K562 (cell line): ENCODE measurements around the gene TSC22D3. TPM values are rescaled to one million over a fixed set of nuclear protein-coding genes. Genes with fewer than 3 reads are reported as not detected.

ENCODE experiments used
- ATAC-seq: fragments of 200-7000 bp; cut with Tn5 transposase; 3 replicates; pipeline ENCODE4 v1.9.1; 2020; ENCODE audit warnings: moderate library complexity
- BruUV-seq: library from RNA; stranded (reverse); fragments of 400-500 nt; replicated peaks from 2 replicates; lab custom pipeline; 2021; lab: Mats Ljungman, UMichigan
- CTCF ChIA-PET: fragments of 300-600 bp; formaldehyde crosslinking; extraction: SDS; loops from one replicate; lab custom pipeline; 2021; ENCODE audit warnings: low intra/inter-chr PET ratio; lab: Yijun Ruan, JAX
- POLR2A ChIA-PET: fragments of 300-600, 350-650 bp; sonication (Branson Sonifier 250); formaldehyde crosslinking; extraction: SDS; loops from one replicate; lab custom pipeline; 2021; ENCODE audit warnings: antibody characterized with exemption, inconsistent platforms; lab: Yijun Ruan, JAX
- DNase-seq, 4 experiments: peaks; one replicate each; pipeline versions ENCODE4 v3.0.0 to v3.0.0-alpha.2; 2011 to 2018; ENCODE audit warnings: low spot score in 3 of 4, mixed read lengths in 3 of 4; ENCODE audit errors: extremely low read depth in 1 of 4
- FAIRE-seq: peaks from 2 replicates; lab custom pipeline; 2011; peaks lifted over from hg19 to GRCh38; lab: Jason Lieb, UNC
- H2AFZ ChIP-seq: 2 replicates; pipeline ENCODE4 v1.6.0; 2011; ENCODE audit warnings: low read depth, low read length, control low read depth, inconsistent platforms
- H3K27ac ChIP-seq: fragments of 200-600 bp; 3 replicates; pipeline ENCODE4 v1.8.0; 2011; ENCODE audit warnings: low read depth, mild to moderate bottlenecking, control low read depth, inconsistent platforms, low read length, moderate library complexity, mixed read lengths; ENCODE audit errors: extremely low read depth
- H3K27me3 ChIP-seq, 2 experiments: fragments of 300-600 bp in 1 of 2; 2 replicates in 1 of 2; 3 replicates in 1 of 2; pipeline versions ENCODE4 v1.6.0 to v1.8.0; 2011; ENCODE audit warnings: inconsistent platforms in 2 of 2, low read length in 2 of 2, mild to moderate bottlenecking in 1 of 2, mixed read lengths in 1 of 2, moderate library complexity in 1 of 2; ENCODE audit not compliant: control insufficient read depth in 2 of 2, insufficient read depth in 2 of 2
- H3K36me3 ChIP-seq: fragments of 300-600 bp; 3 replicates; pipeline ENCODE4 v1.8.0; 2011; ENCODE audit warnings: mild to moderate bottlenecking, low read length, inconsistent platforms; ENCODE audit not compliant: control insufficient read depth, insufficient read depth
- H3K4me1 ChIP-seq, 2 experiments: fragments of 200-600 bp in 1 of 2; replicated peaks in 1 of 2; 2 replicates in 1 of 2; 3 replicates in 1 of 2; pipeline versions ENCODE4 v1.5.1 to v1.8.0; 2011; ENCODE audit warnings: inconsistent platforms in 2 of 2, low read length in 2 of 2, mild to moderate bottlenecking in 1 of 2, mixed read lengths in 1 of 2, moderate library complexity in 1 of 2; ENCODE audit not compliant: control insufficient read depth in 2 of 2, insufficient read depth in 2 of 2
- H3K4me2 ChIP-seq: 2 replicates; pipeline ENCODE4 v1.6.1; 2011; ENCODE audit warnings: low read length, control low read depth, inconsistent platforms, mixed read lengths; ENCODE audit not compliant: insufficient read depth
- H3K4me3 ChIP-seq: fragments of 200-600 bp; sonication (generic), shearing (Covaris generic); 2 replicates; pipeline ENCODE4 v1.5.1; 2016; ENCODE audit warnings: control low read depth, inconsistent platforms
- H3K79me2 ChIP-seq: fragments of 200-600 bp; 3 replicates; pipeline ENCODE4 v1.8.0; 2011; ENCODE audit warnings: low read length, inconsistent platforms; ENCODE audit not compliant: control insufficient read depth, insufficient read depth
- H3K9ac ChIP-seq, 2 experiments: 2 replicates each; pipeline versions ENCODE4 v1.6.0 to v1.6.1; 2011; ENCODE audit warnings: low read depth in 2 of 2, low read length in 2 of 2, control low read depth in 1 of 2, inconsistent platforms in 1 of 2, mild to moderate bottlenecking in 1 of 2, mixed read lengths in 1 of 2; ENCODE audit not compliant: insufficient read depth in 1 of 2
- H3K9me1 ChIP-seq: one replicate; pipeline ENCODE4 v1.6.0; 2011; ENCODE audit warnings: inconsistent platforms, mild to moderate bottlenecking, low read length, moderate library complexity; ENCODE audit not compliant: control insufficient read depth, insufficient read depth
- H3K9me3 ChIP-seq: replicated peaks from 2 replicates; pipeline ENCODE4 v1.5.1; 2011; ENCODE audit warnings: low read depth, low read length, inconsistent platforms; ENCODE audit not compliant: control insufficient read depth, insufficient read depth
- H4K20me1 ChIP-seq: replicated peaks from 2 replicates; pipeline ENCODE4 v1.6.1; 2011; ENCODE audit warnings: low read length, inconsistent platforms, mixed read lengths; ENCODE audit not compliant: control insufficient read depth, insufficient read depth
- HEY1 ChIP-seq: fragments of 250-450 bp; sonication (Bioruptor Pico); IDR thresholded peaks from 2 replicates; pipeline ENCODE4 v1.5.0; 2020; ENCODE audit warnings: mild to moderate bottlenecking, moderate library complexity, borderline replicate concordance
- MEIS2 ChIP-seq: fragments of 450-650 bp; IDR thresholded peaks from 2 replicates; pipeline ENCODE4 v1.6.1; 2014; ENCODE audit warnings: mild to moderate bottlenecking; ENCODE audit not compliant: partially characterized antibody
- PBX2 ChIP-seq, 2 experiments: IDR thresholded peaks in 1 of 2; conservative IDR thresholded peaks in 1 of 2; 2 replicates each; pipeline ENCODE4 v1.6.1; 2016; ENCODE audit warnings: low read depth in 2 of 2, mild to moderate bottlenecking in 1 of 2, missing compliant biosample characterization in 1 of 2, missing genetic modification characterization in 1 of 2, moderate library complexity in 1 of 2
- WGBS: fragments of 100-300 bp; shearing (Covaris generic); methylation state at CpG from one replicate; pipeline ENCODE4 v1.1.6; 2016; ENCODE audit warnings: low coverage, mixed read lengths; ENCODE audit not compliant: insufficient coverage; ENCODE audit errors: missing lambda C conversion rate; 5-methylcytosine and 5-hydroxymethylcytosine counted together
- in situ Hi-C: fragments of 300-500 bp; cut with MboI; formaldehyde crosslinking; loops from 4 replicates; pipeline ENCODE4 v1.15.0; 2018; ENCODE audit warnings: inconsistent platforms, mixed read lengths
- intact Hi-C: fragments of 100-400 bp; cut with micrococcal nuclease; formaldehyde crosslinking; loops from 2 replicates; pipeline ENCODE4 v1.14.2; 2022
- polyA plus RNA-seq, 8 experiments: library from polyadenylated mRNA; depleted of rRNA in 4 of 8; stranded (reverse) in 5 of 8; unstranded in 3 of 8; fragments of >200 nt; fragmentation: Nextera tagmentation in 2 of 8; fragmentation: Illumina TruSeq in 1 of 8; extraction: Ambion mirVana in 2 of 8; extraction: Trizol in 1 of 8; gene quantifications; 2 replicates each; pipeline versions ENCODE4 v1.2.1 to v1.2.3, GENCODE V29; 2011 to 2014; ENCODE audit warnings: inconsistent platforms in 1 of 8, missing spikeins in 1 of 8
- total RNA-seq, 7 experiments: library from RNA; depleted of rRNA in 6 of 7; stranded (reverse); fragments of >200 nt in 6 of 7; fragmentation: Illumina TruSeq in 2 of 7; extraction: Trizol in 2 of 7; gene quantifications; 2 replicates each; pipeline versions ENCODE4 v1.2.1 to v1.2.3, GENCODE V29; 2011 to 2021; ENCODE audit warnings: low replicate concordance in 1 of 7

Gene TSC22D3
- total and polyA plus RNA-seq, 9 of the 15 experiments (the other 6 are each of a cell fraction or from before 2014, with no cell fraction given), result 0.48 to 3.0 (median 0.87) TPM

GRCh38 chrX:107753187-107753586, 22.4 kb downstream of the TSC22D3 start:
- Histone ChIP-seq H3K9ac (no peak overlapping the region), H3K4me2 (no peak overlapping the region), H4K20me1 (no peaks in the 10 kb centered on the region), H2AFZ (no peak overlapping the region), H3K9me3 (no peaks in the 10 kb centered on the region), H3K4me1 (no peaks in the 10 kb centered on the region; a peak in 1 of 5 replicates), H3K36me3 (no peaks in the 10 kb centered on the region), H3K9me1 (no peaks in the 10 kb centered on the region), H3K27ac (no peak overlapping the region), H3K4me3 (no peak overlapping the region), H3K79me2 (no peaks in the 10 kb centered on the region), H3K27me3 (peaks cover 0 to 21% of the 10 kb centered on the region in 2 experiments; a peak in 2 of 5 replicates)
- TF ChIP-seq HEY1 (CRISPR knock-in tag), result no peak
- TF ChIP-seq MEIS2, result peak; percentile 55
- no peak for TF ChIP-seq PBX2 (CRISPR knock-in tag; IDR thresholded peaks at IDR 0.05; ENCODE audit: low read depth)
- TF ChIP-seq PBX2 (tag; conservative IDR thresholded peaks at IDR 0.05; ENCODE audit: low read depth), result peak; percentile 53; the same call in 1 of the 2 replicates
- no TSS peak for BruUV-seq
- in situ Hi-C loops (no loop called here), intact Hi-C loops (no loop called here)
- POLR2A ChIA-PET, result interaction anchor here (0.8 kb wide), 1 partner anchor 29 kb away, joined by 3 read pairs; no protein-coding TSS in a partner anchor
- ATAC-seq, result no peak
- WGBS, result 3% methylated on average over 4 of the region's 4 CpGs
- CTCF ChIA-PET, result no interaction called here
- no peak for DNase-seq
- no peak for FAIRE-seq
